Stimulated activated CD4-positive, alpha-beta T cell treated with anti-CD3 and anti-CD28 coated beads, TNF-alpha, amount 100 ng/mL, for 4 hours (primary cell): ENCODE measurements around the gene PRR18.
"Not testable (repeated sequence)": the region's sequence is repeated elsewhere in the genome, so short reads cannot be mapped to it uniquely, and the experiment has no call there.

Experiments
- DNase-seq, 3 experiments: peaks; one replicate each; pipeline ENCODE4 v3.0.0-alpha.2; 2020; ENCODE audit warnings: low read depth in 3 of 3

PRR18 gene

GRCh38 chr6:166308033-166308768, at the start of gene PRR18:
TSS of gene PRR18 (minus strand) at chr6:166308392. CDS start at chr6:166308142, 250 bp downstream.
- DNase-seq = no peak

DNA sequence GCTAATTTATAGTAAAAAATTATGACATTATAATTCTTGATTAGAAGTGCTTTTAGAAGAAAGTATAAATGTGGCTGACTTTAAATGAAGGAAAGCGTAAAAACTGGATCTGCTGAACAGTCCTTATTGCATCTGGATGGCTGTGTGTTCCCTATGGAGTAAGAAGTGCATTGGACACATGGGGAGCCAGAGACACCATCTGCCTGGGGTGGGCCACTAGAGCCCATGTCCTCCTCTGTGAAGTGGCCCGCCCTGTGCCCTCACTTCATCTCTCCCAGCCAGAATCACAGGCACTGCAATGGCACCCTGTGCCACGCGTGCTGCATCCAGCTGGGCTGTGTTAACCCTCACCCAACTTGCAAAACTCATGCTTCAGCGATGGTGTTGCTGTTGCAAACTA, 47.4 kb upstream of the PRR18 start:
- DNase-seq = no peak

- DNase-seq = no peak
These were observed 46.8 kb upstream of the PRR18 start for GRCh38 chr6:166354965-166355364.

DNA sequence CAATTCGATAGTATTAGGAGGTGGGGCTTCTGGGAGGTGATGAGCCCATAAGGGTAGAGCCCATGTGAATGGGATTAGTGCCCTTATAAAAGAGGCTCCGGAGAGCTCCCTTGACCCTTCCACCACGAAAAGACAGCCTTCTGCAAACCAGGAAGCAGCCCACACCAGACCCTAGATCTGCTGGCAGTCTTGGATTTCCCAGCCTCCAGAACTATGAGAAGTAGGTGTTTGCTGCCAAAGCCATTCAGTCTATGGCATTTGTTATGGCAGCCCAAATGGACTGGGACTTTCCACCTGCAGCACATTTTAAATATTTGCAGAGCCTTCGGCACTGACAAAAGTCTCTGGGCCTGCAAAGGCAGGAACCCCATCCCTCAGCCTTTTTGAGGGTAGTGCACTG, 46.0 kb upstream of the PRR18 start:
- no peak for DNase-seq

GRCh38 chr6:166353507-166353906, 45.3 kb upstream of the PRR18 start:
- no peak for DNase-seq

- DNase-seq = no peak
These were observed 44.7 kb upstream of the PRR18 start for GRCh38 chr6:166352923-166353322.

DNA sequence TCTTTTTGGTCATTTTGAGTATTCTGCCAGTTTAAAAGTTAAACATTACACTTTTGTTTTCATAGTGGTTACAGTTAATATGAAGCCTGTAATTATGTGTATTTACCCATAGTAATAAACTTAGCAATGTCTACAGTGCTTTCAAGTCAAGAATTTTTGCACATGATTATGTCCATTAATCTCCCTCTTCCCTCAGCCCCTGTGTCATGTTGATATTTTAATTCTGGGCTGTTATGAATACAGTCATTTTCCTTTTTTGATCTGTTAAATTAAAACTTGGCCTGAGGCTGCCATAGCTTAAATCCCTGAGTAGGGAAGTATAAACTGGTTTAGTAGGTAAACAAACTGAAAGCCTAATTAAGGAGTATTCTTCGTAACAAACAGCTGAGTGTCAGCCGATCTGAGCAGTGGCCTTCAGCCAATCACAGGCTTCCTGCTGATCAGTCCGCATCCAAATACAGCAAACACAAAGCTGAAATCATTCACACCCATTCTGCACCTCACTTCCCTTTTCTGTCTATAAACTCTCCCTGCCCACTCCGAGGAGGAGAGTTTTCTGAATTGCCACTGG, 43.6 kb upstream of the PRR18 start:
- no peak for DNase-seq

DNA sequence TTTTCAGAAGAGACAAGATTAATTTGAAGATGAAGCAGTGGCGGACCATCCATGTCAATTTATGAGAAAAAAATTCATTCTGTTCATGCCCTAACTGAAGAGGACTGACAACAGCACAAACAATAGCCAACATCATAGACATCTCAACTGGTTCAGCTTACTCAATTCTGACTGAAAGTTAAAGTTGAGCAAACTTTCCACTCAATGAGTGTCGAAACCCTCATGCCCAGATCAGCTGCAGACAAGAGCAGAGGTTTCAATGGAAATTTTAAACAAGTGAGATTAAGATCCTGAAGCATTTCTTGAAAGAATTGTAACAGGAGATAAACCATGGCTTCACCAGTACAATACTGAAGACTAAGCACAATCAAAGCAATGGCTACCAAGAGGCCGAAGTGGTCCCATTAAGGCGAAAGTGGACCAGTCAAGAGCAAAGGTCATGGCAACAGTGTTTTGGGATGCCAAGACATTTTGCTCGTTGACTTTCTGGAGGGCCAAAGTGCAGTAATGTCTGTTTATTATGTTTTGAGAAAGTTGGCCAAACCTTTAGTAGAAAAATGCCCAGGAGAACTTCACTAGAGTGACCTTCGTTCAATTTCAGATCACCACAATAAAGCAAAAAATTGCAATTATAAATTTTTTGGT, 40.2 kb upstream of the PRR18 start:
- no peak for DNase-seq

DNA sequence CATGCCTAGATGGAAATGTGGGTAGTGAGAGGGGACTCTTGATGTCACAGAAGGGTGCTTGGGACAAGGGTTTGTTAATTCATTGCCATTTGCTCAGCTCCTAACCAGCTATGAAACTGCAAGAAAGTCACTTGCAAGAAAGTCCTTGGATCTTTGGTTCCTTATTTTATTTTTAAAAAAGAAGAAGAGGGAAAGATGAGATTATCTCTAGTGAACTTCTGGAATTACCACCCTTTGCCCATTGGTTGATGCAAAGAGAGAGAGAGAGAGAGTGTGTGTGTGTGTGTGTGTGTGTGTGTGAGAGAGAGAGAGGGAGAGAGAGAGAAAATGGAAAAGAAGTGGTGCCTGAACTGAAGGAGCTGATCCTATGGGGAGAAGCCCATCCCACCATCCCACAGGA, 38.8 kb upstream of the PRR18 start:
- DNase-seq = no peak

DNA sequence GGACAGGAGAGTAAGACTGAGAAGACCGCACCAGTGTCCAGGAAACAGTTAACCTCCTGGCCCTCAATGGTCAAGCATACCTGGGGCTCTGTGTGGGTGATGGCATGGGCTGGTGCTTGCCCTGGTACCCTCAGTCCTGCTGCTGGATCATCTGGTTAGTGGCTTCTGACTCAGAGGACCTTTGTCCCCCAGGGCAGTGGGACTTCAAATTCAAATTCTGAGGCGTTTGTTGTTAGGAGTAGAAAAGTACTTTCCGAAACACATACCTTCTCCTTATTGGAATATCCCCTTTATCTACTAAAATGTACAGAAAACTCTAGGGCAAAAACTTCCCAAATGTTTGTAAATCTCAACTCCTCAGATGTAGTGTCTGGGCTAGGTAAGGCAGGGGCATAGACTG, 38.3 kb upstream of the PRR18 start:
- no peak for DNase-seq

GRCh38 chr6:166345672-166346071, 37.5 kb upstream of the PRR18 start:
- DNase-seq = not testable (repeated sequence)

GRCh38 chr6:166344921-166345320, 36.7 kb upstream of the PRR18 start:
- DNase-seq = not testable (repeated sequence)

DNA sequence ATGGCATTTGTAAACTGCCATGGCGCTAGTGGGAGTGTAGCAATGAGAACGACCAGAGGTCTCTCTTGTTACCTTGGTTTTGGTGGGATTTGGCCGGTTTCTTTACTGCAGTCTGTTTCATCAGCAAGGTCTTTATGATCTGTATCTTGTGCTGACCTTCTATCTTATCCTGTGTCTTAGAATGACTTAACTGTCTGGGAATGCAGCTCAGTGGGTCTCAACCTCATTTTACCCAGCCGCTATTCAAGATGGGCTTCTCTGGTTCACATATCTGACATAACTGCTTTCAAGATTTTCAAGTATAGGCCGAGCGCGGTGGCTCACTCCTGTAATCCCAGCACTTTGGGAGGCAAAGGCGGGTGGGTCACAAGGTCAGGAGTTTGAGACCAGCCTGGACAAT, 36.0 kb upstream of the PRR18 start:
- no peak for DNase-seq

DNA sequence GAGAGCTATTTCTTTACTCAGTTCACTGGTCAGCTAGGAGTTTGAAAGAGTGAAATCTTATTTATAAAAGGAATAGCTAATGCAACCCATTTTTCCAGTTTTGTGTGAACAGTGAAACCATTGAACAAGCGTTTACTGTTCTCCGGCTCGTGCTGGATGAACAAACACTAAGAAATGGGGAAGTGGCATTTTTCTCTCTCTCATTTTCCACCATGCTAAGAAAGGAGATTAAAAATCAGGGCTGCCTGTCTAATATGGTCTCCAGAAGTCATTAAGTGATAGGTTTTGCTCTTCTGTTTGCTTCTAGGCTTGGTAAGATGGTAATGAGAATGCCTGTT, 34.9 kb upstream of the PRR18 start:
- DNase-seq = no peak

GRCh38 chr6:166342349-166343149, 34.4 kb upstream of the PRR18 start, which contains the start of gene SFT2D1:
TSS of gene SFT2D1 (minus strand) at chr6:166342545. CDS start at chr6:166342481, 64 bp downstream.
- DNase-seq = peak; percentile 45 to 63 (median 55)

DNA sequence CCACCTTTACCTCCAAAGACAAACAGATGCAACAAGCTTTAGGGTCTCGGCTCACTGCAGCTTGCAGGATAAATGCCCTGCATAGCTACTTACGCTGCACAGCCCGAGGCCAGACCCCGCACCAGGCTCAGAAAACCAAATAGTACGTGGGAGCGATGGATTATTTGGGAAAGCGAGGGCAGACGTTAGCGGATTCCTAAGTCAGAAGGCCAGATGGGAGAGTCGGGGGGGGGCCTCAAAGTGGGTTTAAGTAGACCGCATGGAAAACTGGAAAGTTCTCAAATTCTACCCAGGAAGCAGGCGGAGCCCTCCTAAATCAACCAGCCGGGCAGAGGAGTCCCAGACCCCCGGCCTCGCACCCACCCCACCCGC, 33.8 kb upstream of the PRR18 start:
- DNase-seq = no peak

DNA sequence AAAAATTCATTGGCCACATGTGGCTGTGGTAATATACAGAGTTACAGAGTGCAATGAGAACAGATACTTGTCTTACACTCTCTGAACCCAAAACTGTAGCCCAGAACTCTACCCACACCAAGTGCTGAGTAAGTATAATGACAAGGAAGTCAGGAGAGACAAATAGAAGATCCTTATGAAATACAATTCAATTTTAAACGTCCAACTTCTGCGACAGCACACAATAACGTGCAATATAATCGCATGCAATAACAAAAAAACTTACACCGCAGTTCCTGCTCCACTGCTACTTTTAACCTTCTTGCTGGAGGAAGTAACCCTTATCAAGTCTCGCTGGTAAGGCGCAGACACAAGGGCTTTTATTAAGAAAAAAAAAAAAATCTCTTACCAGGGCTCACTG, 33.3 kb upstream of the PRR18 start:
- no peak for DNase-seq

DNA sequence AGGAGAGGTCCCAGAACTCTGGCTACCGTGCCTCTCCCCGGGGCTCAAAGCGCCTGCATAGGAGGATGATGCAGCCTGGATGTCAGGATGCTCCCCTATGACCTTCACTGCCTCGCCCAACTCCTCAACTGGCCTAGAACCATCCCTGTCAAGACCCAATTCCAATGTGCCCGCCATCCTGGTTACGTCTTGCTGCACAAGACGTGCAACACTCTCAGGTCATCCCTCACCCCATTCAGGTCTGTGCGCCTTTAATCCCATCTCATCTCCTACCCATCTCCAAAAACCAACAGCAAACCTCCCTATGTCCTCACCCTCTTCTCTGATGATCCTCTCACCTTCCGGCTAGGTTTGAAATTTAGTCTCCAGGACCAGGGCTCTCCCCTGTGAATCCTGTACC, 30.7 kb upstream of the PRR18 start:
- no peak for DNase-seq

DNA sequence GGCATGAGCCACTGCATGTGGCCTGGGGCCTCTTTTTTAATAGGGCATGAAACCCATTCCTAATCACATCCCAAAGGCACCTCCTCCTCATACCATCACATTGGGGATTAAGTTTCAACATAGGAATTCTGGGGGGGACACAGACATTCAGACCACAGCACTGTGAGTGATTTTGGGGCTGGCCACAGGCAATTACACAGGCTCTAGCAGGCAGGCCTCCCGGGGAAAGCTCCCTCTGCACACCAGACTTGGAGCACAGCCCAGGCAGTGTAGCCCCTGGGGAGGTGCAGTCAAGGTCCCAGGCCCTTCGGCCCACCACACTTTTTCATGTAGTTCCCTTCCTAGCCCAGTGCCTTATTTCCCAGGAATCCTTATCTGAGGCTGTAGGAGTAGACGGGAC, 28.7 kb upstream of the PRR18 start:
- no peak for DNase-seq

DNA sequence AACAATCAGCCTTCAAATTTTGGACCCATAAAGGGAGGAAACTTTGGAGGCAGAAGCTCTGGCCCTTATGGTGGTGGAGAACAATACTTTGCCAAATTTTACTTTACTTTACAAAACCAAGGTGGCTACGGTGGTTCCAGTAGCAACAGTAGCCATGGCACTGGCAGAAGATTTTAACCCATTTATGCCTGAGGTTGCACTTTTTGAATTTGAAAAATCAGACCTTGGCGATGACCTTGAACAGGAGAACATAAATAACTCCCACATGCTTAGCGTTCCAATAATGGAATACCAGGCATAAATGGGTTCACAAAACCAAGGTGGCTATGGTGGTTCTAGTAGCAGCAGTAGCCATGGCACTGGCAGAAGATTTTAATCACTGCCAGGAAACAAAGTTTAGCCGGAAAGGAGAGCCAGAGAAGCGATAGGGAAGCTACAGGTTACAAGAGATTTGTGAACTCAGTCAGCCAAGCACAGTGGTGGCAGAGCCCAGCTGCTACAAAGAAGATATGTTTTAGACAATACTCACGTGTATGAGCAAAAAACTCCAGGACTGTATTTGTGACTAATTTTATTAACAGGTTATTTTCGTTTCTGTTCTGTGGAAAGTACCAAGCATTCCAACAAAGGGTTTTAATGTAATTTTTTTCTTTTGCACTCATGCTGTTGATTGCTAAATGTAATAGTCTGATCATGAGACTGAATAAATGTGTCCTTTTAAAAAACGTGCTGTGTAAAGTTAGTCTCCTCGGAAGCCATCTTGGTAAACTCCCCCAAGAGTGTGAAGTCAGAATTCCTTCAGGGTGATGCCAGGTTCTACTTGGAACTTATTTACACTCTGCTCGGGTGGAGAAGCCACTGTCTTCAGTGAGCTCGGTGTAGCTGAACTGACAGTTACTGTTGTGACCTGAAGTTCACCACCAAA, 27.4 kb upstream of the PRR18 start:
- DNase-seq = no peak

- no peak for DNase-seq
These were observed 26.7 kb upstream of the PRR18 start for GRCh38 chr6:166334878-166335277.
